A673 (cell line): ENCODE data around the gene GCSH. TPM values are rescaled to one million over a fixed set of nuclear protein-coding genes. Genes with fewer than 3 reads are reported as not detected.

Experiments used
- BruUV-seq: library from RNA; stranded (reverse); fragments of 400-500 nt; replicated peaks from 2 replicates; lab custom pipeline; 2021; lab: Mats Ljungman, UMichigan
- CTCF ChIA-PET: fragments of 300-600 bp; sonication (Branson Sonifier 250); formaldehyde crosslinking; loops from one replicate; lab custom pipeline; 2022; ENCODE audit warnings: antibody characterized with exemption; lab: Charles Lee
- POLR2A ChIA-PET: fragments of 300-600 bp; sonication (Branson Sonifier 250); formaldehyde crosslinking; loops from one replicate; lab custom pipeline; 2022; ENCODE audit warnings: antibody characterized with exemption; ENCODE audit not compliant: low non-redundant PET; lab: Charles Lee
- DNase-seq: peaks from one replicate; pipeline ENCODE4 v3.0.0-alpha.2; 2015; ENCODE audit warnings: low spot score
- H3K27ac ChIP-seq: fragments of 200-600 bp; sonication (generic); 2 replicates; pipeline ENCODE4 v1.5.1; 2016; ENCODE audit warnings: mixed run types, low read depth, mild to moderate bottlenecking, mixed read lengths, antibody characterized with exemption, low read length; ENCODE audit not compliant: poor library complexity, severe bottlenecking
- H3K27me3 ChIP-seq: fragments of 200-600 bp; sonication (generic); replicated peaks from 2 replicates; pipeline ENCODE4 v1.6.1; 2017; ENCODE audit warnings: mixed run types, low read depth, mild to moderate bottlenecking, mixed read lengths, antibody characterized with exemption, low read length; ENCODE audit not compliant: insufficient read depth, poor library complexity
- H3K36me3 ChIP-seq: fragments of 200-600 bp; sonication (generic); 2 replicates; pipeline ENCODE4 v1.6.1; 2016; ENCODE audit warnings: mixed run types, mild to moderate bottlenecking, mixed read lengths, antibody characterized with exemption, low read length; ENCODE audit not compliant: insufficient read depth, poor library complexity, severe bottlenecking
- H3K4me1 ChIP-seq: fragments of 200-600 bp; sonication (generic); 2 replicates; pipeline ENCODE4 v1.6.1; 2017; ENCODE audit warnings: mixed run types, mild to moderate bottlenecking, mixed read lengths, antibody characterized with exemption, low read length; ENCODE audit not compliant: insufficient read depth, poor library complexity, severe bottlenecking
- H3K4me3 ChIP-seq: fragments of 200-600 bp; sonication (generic); 2 replicates; pipeline ENCODE4 v1.5.1; 2016; ENCODE audit warnings: low read depth, mixed run types, mild to moderate bottlenecking, mixed read lengths, low read length; ENCODE audit not compliant: poor library complexity, severe bottlenecking
- H3K9me3 ChIP-seq: fragments of 200-600 bp; sonication (generic); 2 replicates; pipeline ENCODE4 v1.6.1; 2016; ENCODE audit warnings: mixed run types, low read depth, mild to moderate bottlenecking, mixed read lengths, antibody characterized with exemption, low read length; ENCODE audit not compliant: poor library complexity, severe bottlenecking
- CTCF ChIP-seq: fragments of 300-800, 200-600 bp; sonication (generic); conservative IDR thresholded peaks from 2 replicates; pipeline ENCODE4 v1.5.1; 2017; ENCODE audit warnings: low read depth, mild to moderate bottlenecking, antibody characterized with exemption, low read length, moderate library complexity, mixed read lengths
- EZH2 ChIP-seq: fragments of 200-600 bp; sonication (generic); IDR thresholded peaks from 2 replicates; pipeline ENCODE4 v1.6.1; 2017; ENCODE audit warnings: borderline replicate concordance, low read depth, mild to moderate bottlenecking, mixed read lengths, antibody characterized with exemption, low read length; ENCODE audit not compliant: poor library complexity, severe bottlenecking
- intact Hi-C: fragments of 100-400 bp; cut with micrococcal nuclease; formaldehyde crosslinking; loops from one replicate; pipeline ENCODE4 v1.10.0; 2022; ENCODE audit not compliant: unreplicated experiment
- total RNA-seq: library from RNA; stranded (reverse); gene quantifications from 2 replicates; pipeline ENCODE4 v1.2.3, GENCODE V29; 2021

The GCSH gene
- total RNA-seq, 1 experiment from 2014 or later: 65.8 TPM

DNA sequence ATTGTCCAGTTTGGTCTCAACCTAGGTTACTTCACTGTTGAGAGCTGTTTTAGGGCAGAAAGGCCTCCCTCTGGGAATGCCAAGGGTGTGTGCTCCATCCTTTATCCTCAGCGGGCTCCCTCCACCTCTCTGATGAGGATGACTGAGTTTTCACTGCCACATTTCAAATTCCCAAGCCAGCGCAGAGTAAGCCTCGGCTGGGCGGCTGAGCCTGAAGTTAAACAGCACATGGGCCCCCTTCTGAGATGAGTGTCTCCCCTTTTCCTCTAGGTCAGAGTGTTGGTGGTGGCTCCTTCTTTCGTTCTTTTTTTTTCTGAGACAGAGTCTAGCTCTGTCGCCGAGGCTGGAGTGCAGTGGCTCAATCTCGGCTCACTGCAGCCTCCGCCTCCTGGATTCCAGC, 5.5 kb upstream of the GCSH start:
- no TSS peak for BruUV-seq
- Histone ChIP-seq H3K4me1 (no peaks in the 10 kb centered on the region), H3K9me3 (no peaks in the 10 kb centered on the region), H3K4me3 (no peak overlapping the region), H3K27ac (no peak overlapping the region), H3K36me3 (no peaks in the 10 kb centered on the region), H3K27me3 (no peaks in the 10 kb centered on the region)
- ChIA-PET POLR2A (no interaction called here), CTCF (no interaction called here)
- no peak for DNase-seq
- TF ChIP-seq CTCF: no peak
- TF ChIP-seq EZH2: no peak
- intact Hi-C loops: no loop called here

DNA sequence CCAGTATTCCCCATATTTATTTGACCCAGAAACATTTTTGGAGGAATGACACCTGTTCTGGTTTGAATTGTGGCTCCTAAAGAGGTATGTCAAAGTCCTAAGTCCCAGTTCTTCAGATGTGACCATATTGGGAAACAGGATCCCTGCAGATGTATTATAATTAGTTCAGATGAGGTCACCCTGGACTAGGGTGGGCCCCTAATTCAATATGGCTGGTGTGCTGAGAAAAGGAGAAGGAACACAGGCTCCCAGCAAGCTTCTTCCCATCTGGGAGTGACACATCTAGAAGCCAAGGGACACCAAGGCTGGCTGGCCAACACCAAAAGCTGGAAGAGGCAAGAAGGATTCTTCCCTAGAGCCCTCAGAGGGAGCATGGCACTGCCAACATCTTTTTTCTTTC, 3.8 kb upstream of the GCSH start:
- no peaks in the 10 kb centered on the region for H3K9me3 ChIP-seq
- BruUV-seq: no TSS peak
- no peaks in the 10 kb centered on the region for H3K4me1 ChIP-seq
- TF ChIP-seq EZH2: no peak
- no peak for TF ChIP-seq CTCF
- H3K27me3 ChIP-seq: no peaks in the 10 kb centered on the region
- intact Hi-C loops: no loop called here
- no peaks in the 10 kb centered on the region for H3K36me3 ChIP-seq
- ChIA-PET POLR2A (no interaction called here), CTCF (interaction anchor here (0.6 kb wide), 1 partner anchor 1890 kb away, joined by 4 read pairs; no protein-coding TSS in a partner anchor)
- H3K4me3 ChIP-seq: no peak overlapping the region
- no peak overlapping the region for H3K27ac ChIP-seq
- no peak for DNase-seq

DNA sequence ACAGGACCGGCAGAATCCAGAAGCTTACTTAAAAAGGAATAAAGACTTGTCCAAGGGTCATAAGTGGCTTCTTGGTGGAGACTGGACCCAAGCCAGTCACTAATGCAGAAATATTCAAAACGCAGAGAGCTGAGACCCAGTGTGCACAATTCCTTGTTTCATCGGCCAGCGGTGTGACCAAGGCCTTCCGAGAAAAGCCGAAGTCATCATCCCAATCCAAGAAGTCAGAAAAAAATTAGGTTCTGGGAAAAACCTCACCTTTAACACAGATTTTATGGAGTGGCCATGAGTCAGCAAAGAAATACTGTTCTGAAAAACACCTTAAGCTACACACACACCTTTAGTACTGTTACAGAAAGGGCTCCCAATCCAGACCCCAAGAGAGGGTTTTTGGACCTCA, 1.0 kb upstream of the GCSH start:
- no peaks in the 10 kb centered on the region for H3K36me3 ChIP-seq
- DNase-seq: no peak
- H3K4me1 ChIP-seq: no peaks in the 10 kb centered on the region
- intact Hi-C loops: no loop called here
- POLR2A ChIA-PET: no interaction called here
- H3K27me3 ChIP-seq: no peaks in the 10 kb centered on the region
- H3K27ac ChIP-seq: no peak overlapping the region
- no peak overlapping the region for H3K4me3 ChIP-seq
- no TSS peak for BruUV-seq
- CTCF ChIA-PET: no interaction called here
- TF ChIP-seq CTCF: no peak
- no peak for TF ChIP-seq EZH2
- no peaks in the 10 kb centered on the region for H3K9me3 ChIP-seq
